ENCODE data around the gene SFT2D2.

The SFT2D2 gene

GRCh38 chr1:168265596-168265995 is 39.8 kb downstream of the SFT2D2 start:
- DNase-seq (ENCODE audit: low spot score): no peak

GRCh38 chr1:168266644-168267186 is 40.9 kb downstream of the SFT2D2 start:
- DNase-seq (ENCODE audit: low spot score): no peak

- DNase-seq (ENCODE audit: low spot score): no peak
These were observed 45.8 kb downstream of the SFT2D2 start for GRCh38 chr1:168271636-168272035.

GRCh38 chr1:168273575-168273974 is 47.8 kb downstream of the SFT2D2 start:
- no peak for DNase-seq (ENCODE audit: low spot score)

GRCh38 chr1:168279253-168279652 is 53.4 kb downstream of the SFT2D2 start:
- no peak for DNase-seq (ENCODE audit: low spot score)

- no peak for DNase-seq (ENCODE audit: low spot score)
These were observed 54.6 kb downstream of the SFT2D2 start, which contains the start of gene TBX19 for GRCh38 chr1:168280296-168280927. TBX19 (plus strand) TSS chr1:168280877; CDS start chr1:168281091, 214 bp downstream.

GRCh38 chr1:168281603-168282325 is 56.0 kb downstream of the SFT2D2 start:
- no peak for DNase-seq (ENCODE audit: low spot score)

- DNase-seq (ENCODE audit: low spot score): no peak
These were observed 59.7 kb downstream of the SFT2D2 start for GRCh38 chr1:168285521-168285790.

- no peak for DNase-seq (ENCODE audit: low spot score)
These were observed 60.4 kb downstream of the SFT2D2 start for GRCh38 chr1:168285971-168286927.

GRCh38 chr1:168287237-168287664 is 61.4 kb downstream of the SFT2D2 start:
- no peak for DNase-seq (ENCODE audit: low spot score)

GRCh38 chr1:168288311-168289052 is 62.7 kb downstream of the SFT2D2 start:
- no peak for DNase-seq (ENCODE audit: low spot score)

- no peak for DNase-seq (ENCODE audit: low spot score)
These were observed 65.5 kb downstream of the SFT2D2 start for GRCh38 chr1:168291222-168291837.

- no peak for DNase-seq (ENCODE audit: low spot score)
These were observed 67.6 kb downstream of the SFT2D2 start for GRCh38 chr1:168293356-168293755.

- DNase-seq (ENCODE audit: low spot score): no peak
These were observed 69.8 kb downstream of the SFT2D2 start for GRCh38 chr1:168295411-168296114.

GRCh38 chr1:168297019-168297730 is 71.4 kb downstream of the SFT2D2 start:
- no peak for DNase-seq (ENCODE audit: low spot score)

GRCh38 chr1:168298446-168298845 is 72.6 kb downstream of the SFT2D2 start:
- no peak for DNase-seq (ENCODE audit: low spot score)

GRCh38 chr1:168300626-168301025 is 74.8 kb downstream of the SFT2D2 start:
- no peak for DNase-seq (ENCODE audit: low spot score)

- DNase-seq (ENCODE audit: low spot score): no peak
These were observed 76.0 kb downstream of the SFT2D2 start for GRCh38 chr1:168301664-168302320.

Measured in hematopoietic multipotent progenitor cell treated with erythropoietin and hydrocortisone succinate and interleukin-3 and kit ligand, for 17 days (in vitro differentiated cells).